ENCODE measurements around the gene NPLOC4.
A peak's percentile ranks its signal among the peaks of the same experiment; 100 is the strongest.

The NPLOC4 gene

GRCh38 chr17:81566461-81567126 is 70.3 kb downstream of the NPLOC4 start:
- no peak for DNase-seq (ENCODE audit: low read depth in 2 of 2)

- DNase-seq (ENCODE audit: low read depth in 2 of 2), result no peak
These were observed 71.7 kb downstream of the NPLOC4 start for GRCh38 chr17:81565231-81565630.

GRCh38 chr17:81564778-81565177 is 72.1 kb downstream of the NPLOC4 start:
- no peak for DNase-seq (ENCODE audit: low read depth in 2 of 2)

- no peak for DNase-seq (ENCODE audit: low read depth in 2 of 2)
These were observed 72.9 kb downstream of the NPLOC4 start for GRCh38 chr17:81563861-81564586.

- DNase-seq (ENCODE audit: low read depth in 2 of 2), result no peak
These were observed 75.4 kb downstream of the NPLOC4 start for GRCh38 chr17:81561494-81561885.

- DNase-seq (ENCODE audit: low read depth in 2 of 2), result no peak
These were observed 77.7 kb downstream of the NPLOC4 start for GRCh38 chr17:81558941-81559806.

- no peak for DNase-seq (ENCODE audit: low read depth in 2 of 2)
These were observed 78.8 kb downstream of the NPLOC4 start for GRCh38 chr17:81558115-81558468.

- no peak for DNase-seq (ENCODE audit: low read depth in 2 of 2)
These were observed 79.4 kb downstream of the NPLOC4 start for GRCh38 chr17:81557276-81558114.

- DNase-seq (ENCODE audit: low read depth in 2 of 2), result no peak
These were observed 80.0 kb downstream of the NPLOC4 start for GRCh38 chr17:81556863-81557262.

- DNase-seq (ENCODE audit: low read depth in 2 of 2), result no peak
These were observed 80.7 kb downstream of the NPLOC4 start for GRCh38 chr17:81556175-81556691.

GRCh38 chr17:81553616-81554181 is 83.2 kb downstream of the NPLOC4 start:
- DNase-seq (ENCODE audit: low read depth in 2 of 2), result no peak

GRCh38 chr17:81553018-81553615 is 83.8 kb downstream of the NPLOC4 start:
- DNase-seq (ENCODE audit: low read depth in 2 of 2), result peak; percentile 62 to 72

GRCh38 chr17:81552244-81553017 is 84.5 kb downstream of the NPLOC4 start, which contains the start of gene FAAP100:
TSS of gene FAAP100 (minus strand) at chr17:81552353. CDS start at chr17:81552330, 23 bp downstream.
- DNase-seq (ENCODE audit: low read depth in 2 of 2), result peak; percentile 65 to 78

GRCh38 chr17:81551458-81552243 is 85.3 kb downstream of the NPLOC4 start:
- DNase-seq (ENCODE audit: low read depth in 2 of 2), result no peak

- DNase-seq (ENCODE audit: low read depth in 2 of 2), result no peak
These were observed 86.0 kb downstream of the NPLOC4 start for GRCh38 chr17:81550830-81551457.

GRCh38 chr17:81550285-81550684 is 86.6 kb downstream of the NPLOC4 start:
- no peak for DNase-seq (ENCODE audit: low read depth in 2 of 2)

- no peak for DNase-seq (ENCODE audit: low read depth in 2 of 2)
These were observed 87.1 kb downstream of the NPLOC4 start for GRCh38 chr17:81549826-81550225.

GRCh38 chr17:81549031-81549557 is 87.8 kb downstream of the NPLOC4 start:
- no peak for DNase-seq (ENCODE audit: low read depth in 2 of 2)

Data from stimulated activated CD4-positive, alpha-beta T cell treated with anti-CD3 and anti-CD28 coated beads, Interleukin-15, amount 100 ng/mL, for 48 hours (primary cell).